GM18526 (cell line): ENCODE measurements around the gene ZNF219.

ENCODE experiments used
- POLR2A ChIP-seq: IDR thresholded peaks from 3 replicates; pipeline ENCODE4 v1.6.1; 2011; ENCODE audit not compliant: insufficient read length; ENCODE audit errors: extremely low read depth

The ZNF219 gene

GRCh38 chr14:21105095-21105494, 6.6 kb upstream of the ZNF219 start:
- TF ChIP-seq POLR2A = no peak

- TF ChIP-seq POLR2A = no peak
Observed at GRCh38 chr14:21104448-21105060, 6.1 kb upstream of the ZNF219 start.

- peak; percentile 91 for TF ChIP-seq POLR2A
Observed at GRCh38 chr14:21103710-21104447, 5.4 kb upstream of the ZNF219 start.

GRCh38 chr14:21103411-21103709, 4.9 kb upstream of the ZNF219 start:
- no peak for TF ChIP-seq POLR2A

- no peak for TF ChIP-seq POLR2A
Observed at GRCh38 chr14:21102521-21103410, 4.3 kb upstream of the ZNF219 start.

- no peak for TF ChIP-seq POLR2A
Observed at GRCh38 chr14:21101802-21102413, 3.5 kb upstream of the ZNF219 start.

GRCh38 chr14:21100931-21101330, 2.5 kb upstream of the ZNF219 start, which contains the start of gene TMEM253:
TSS of gene TMEM253 (plus strand) at chr14:21101066. CDS start at chr14:21101344, 278 bp downstream.
- no peak for TF ChIP-seq POLR2A

GRCh38 chr14:21099596-21099985, 1.1 kb upstream of the ZNF219 start:
- no peak for TF ChIP-seq POLR2A

GRCh38 chr14:21098892-21099595, 589 bp upstream of the ZNF219 start:
- TF ChIP-seq POLR2A = no peak

GRCh38 chr14:21097636-21098075, 799 bp downstream of the ZNF219 start:
- TF ChIP-seq POLR2A = no peak

- TF ChIP-seq POLR2A = no peak
Observed at GRCh38 chr14:21096978-21097635, 1.3 kb downstream of the ZNF219 start.

- no peak for TF ChIP-seq POLR2A
Observed at GRCh38 chr14:21096438-21096837, 2.0 kb downstream of the ZNF219 start.

GRCh38 chr14:21095430-21096205, 2.8 kb downstream of the ZNF219 start:
- TF ChIP-seq POLR2A = no peak
